IMR-90 (cell line): ENCODE results near the gene DNAJB8. TPM values are rescaled to one million over a fixed set of nuclear protein-coding genes. Genes with fewer than 3 reads are reported as not detected.

ENCODE experiments used
- ATAC-seq: fragments of 200-7000 bp; cut with Tn5 transposase; 2 replicates; pipeline ENCODE4 v1.9.1; 2020; ENCODE audit warnings: low read depth, mild to moderate bottlenecking, moderate library complexity
- BruUV-seq: library from RNA; stranded (reverse); fragments of 400-500 nt; replicated peaks from 2 replicates; lab custom pipeline; 2021; lab: Mats Ljungman, UMichigan
- CTCF ChIA-PET: fragments of 300-600 bp; formaldehyde crosslinking; extraction: SDS; loops from one replicate; lab custom pipeline; 2021; ENCODE audit warnings: antibody characterized with exemption; lab: Yijun Ruan, JAX
- POLR2A ChIA-PET: fragments of 300-600 bp; sonication (Branson Sonifier 250); formaldehyde crosslinking; loops from one replicate; lab custom pipeline; 2022; ENCODE audit warnings: antibody characterized with exemption; ENCODE audit not compliant: unreplicated experiment; lab: Charles Lee
- DNase-seq: peaks from one replicate; pipeline ENCODE4 v3.0.0; 2013
- H2AFZ ChIP-seq: replicated peaks from 2 replicates; pipeline ENCODE3; 2013; ENCODE audit warnings: low read length, mild to moderate bottlenecking; ENCODE audit not compliant: poor library complexity
- H2AK5ac ChIP-seq: 2 replicates; pipeline ENCODE4 v1.6.1; 2013; ENCODE audit warnings: low read depth, low read length, inconsistent platforms
- H2AK9ac ChIP-seq: replicated peaks from 2 replicates; pipeline ENCODE3; 2013; ENCODE audit warnings: mild to moderate bottlenecking, low read depth, low read length, moderate library complexity; ENCODE audit not compliant: poor library complexity
- H2BK120ac ChIP-seq: 2 replicates; pipeline ENCODE4 v1.6.1; 2013; ENCODE audit warnings: low read depth, low read length, inconsistent platforms
- H2BK15ac ChIP-seq: 3 replicates; pipeline ENCODE4 v1.6.1; 2013; ENCODE audit warnings: low read depth, low read length, inconsistent platforms
- H2BK20ac ChIP-seq: 2 replicates; pipeline ENCODE4 v1.6.1; 2013; ENCODE audit warnings: low read depth, mild to moderate bottlenecking, inconsistent platforms, low read length, moderate library complexity
- H2BK5ac ChIP-seq: 2 replicates; pipeline ENCODE4 v1.6.1; 2013; ENCODE audit warnings: mild to moderate bottlenecking, low read depth, low read length, inconsistent platforms; ENCODE audit not compliant: poor library complexity, severe bottlenecking
- H3K14ac ChIP-seq: replicated peaks from 2 replicates; pipeline ENCODE4 v1.6.1; 2013; ENCODE audit warnings: low read depth, low read length, inconsistent platforms
- H3K18ac ChIP-seq: 2 replicates; pipeline ENCODE4 v1.6.1; 2013; ENCODE audit warnings: low read depth, low read length, control low read depth
- H3K23ac ChIP-seq: 2 replicates; pipeline ENCODE4 v1.6.1; 2013; ENCODE audit warnings: low read depth, low read length, inconsistent platforms
- H3K27ac ChIP-seq: 2 replicates; pipeline ENCODE4 v1.5.1; 2013; ENCODE audit warnings: mild to moderate bottlenecking, control low read depth, low read length; ENCODE audit not compliant: insufficient read depth
- H3K27me3 ChIP-seq: 2 replicates; pipeline ENCODE4 v1.6.1; 2013; ENCODE audit warnings: low read length; ENCODE audit not compliant: control insufficient read depth, insufficient read depth
- H3K36me3 ChIP-seq: 2 replicates; pipeline ENCODE4 v1.6.1; 2013; ENCODE audit warnings: low read length, mixed read lengths; ENCODE audit not compliant: control insufficient read depth, insufficient read depth
- H3K4ac ChIP-seq: 2 replicates; pipeline ENCODE4 v1.6.1; 2013; ENCODE audit warnings: low read depth, low read length, inconsistent platforms
- H3K4me1 ChIP-seq: 2 replicates; pipeline ENCODE4 v1.6.1; 2013; ENCODE audit warnings: low read length, mixed read lengths; ENCODE audit not compliant: control insufficient read depth, insufficient read depth
- H3K4me2 ChIP-seq: 2 replicates; pipeline ENCODE4 v1.6.1; 2013; ENCODE audit warnings: low read depth, mild to moderate bottlenecking, control low read depth, low read length, moderate library complexity
- H3K4me3 ChIP-seq: 2 replicates; pipeline ENCODE4 v1.5.1; 2013; ENCODE audit warnings: low read depth, mild to moderate bottlenecking, control low read depth, low read length, moderate library complexity; ENCODE audit not compliant: insufficient read depth
- H3K56ac ChIP-seq: 2 replicates; pipeline ENCODE4 v1.6.1; 2013; ENCODE audit warnings: low read length, inconsistent platforms; ENCODE audit not compliant: insufficient read depth; ENCODE audit errors: extremely low read depth
- H3K79me1 ChIP-seq, 2 experiments: 2 replicates each; pipeline ENCODE4 v1.6.1; 2013; ENCODE audit warnings: low read length in 2 of 2, inconsistent platforms in 1 of 2, low read depth in 1 of 2
- H3K9ac ChIP-seq: 2 replicates; pipeline ENCODE4 v1.6.1; 2013; ENCODE audit warnings: low read depth, low read length, control low read depth
- H3K9me1 ChIP-seq: 2 replicates; pipeline ENCODE4 v1.6.1; 2013; ENCODE audit warnings: low read length, inconsistent platforms; ENCODE audit not compliant: insufficient read depth
- H3K9me3 ChIP-seq: 2 replicates; pipeline ENCODE4 v1.6.1; 2013; ENCODE audit warnings: low read length; ENCODE audit not compliant: control insufficient read depth, insufficient read depth
- H4K20me1 ChIP-seq: 2 replicates; pipeline ENCODE4 v1.6.1; 2013; ENCODE audit warnings: low read length, inconsistent platforms; ENCODE audit not compliant: insufficient read depth
- H4K5ac ChIP-seq: 2 replicates; pipeline ENCODE4 v1.6.1; 2013; ENCODE audit warnings: mild to moderate bottlenecking, low read depth, low read length, control low read depth
- H4K8ac ChIP-seq, 2 experiments: 2 replicates each; pipeline ENCODE4 v1.6.1; 2013; ENCODE audit warnings: low read depth in 2 of 2, low read length in 2 of 2, control low read depth in 1 of 2, inconsistent platforms in 1 of 2
- H4K91ac ChIP-seq: 2 replicates; pipeline ENCODE4 v1.6.1; 2013; ENCODE audit warnings: low read depth, low read length, inconsistent platforms; ENCODE audit not compliant: insufficient read depth
- BHLHE40 ChIP-seq: fragments of 150-350 bp; IDR thresholded peaks from 2 replicates; pipeline ENCODE4 v1.6.1; 2016; ENCODE audit warnings: mild to moderate bottlenecking, low read depth, low read length
- CEBPB ChIP-seq: IDR thresholded peaks from 2 replicates; pipeline ENCODE4 v1.6.1; 2012; ENCODE audit warnings: low read depth, low read length, improper control_type of control experiment
- ELK1 ChIP-seq: fragments of 150-350 bp; IDR thresholded peaks from 2 replicates; pipeline ENCODE4 v1.6.1; 2016; ENCODE audit warnings: low read depth, mild to moderate bottlenecking, low read length, moderate library complexity, borderline replicate concordance
- MAZ ChIP-seq: IDR thresholded peaks from 2 replicates; pipeline ENCODE4 v1.6.1; 2012; ENCODE audit warnings: low read depth, mild to moderate bottlenecking, low read length, improper control_type of control experiment, moderate library complexity, borderline replicate concordance
- MXI1 ChIP-seq: IDR thresholded peaks from 2 replicates; pipeline ENCODE4 v1.6.1; 2012; ENCODE audit warnings: low read depth, mild to moderate bottlenecking, low read length, moderate library complexity, borderline replicate concordance
- POLR2A ChIP-seq: IDR thresholded peaks from 2 replicates; pipeline ENCODE4 v1.6.1; 2012; ENCODE audit warnings: mild to moderate bottlenecking, low read depth, low read length
- RAD21 ChIP-seq: IDR thresholded peaks from 2 replicates; pipeline ENCODE4 v1.6.1; 2012; ENCODE audit warnings: low read length, improper control_type of control experiment
- SMC3 ChIP-seq: fragments of 150-350 bp; IDR thresholded peaks from 2 replicates; pipeline ENCODE4 v1.6.1; 2016; ENCODE audit warnings: low read depth, mild to moderate bottlenecking, antibody characterized with exemption, low read length, moderate library complexity
- WGBS, 2 experiments: methylation state at CpG; one replicate each; pipeline versions ENCODE4 v1.1.5 to v1.1.7; 2013; ENCODE audit warnings: missing lambda C conversion rate in 2 of 2; ENCODE audit not compliant: insufficient read length in 1 of 2; ENCODE audit errors: extremely low coverage in 2 of 2; 5-methylcytosine and 5-hydroxymethylcytosine counted together
- dilution Hi-C: fragments of 300-500 bp; cut with HindIII; formaldehyde crosslinking; loops from one replicate; pipeline ENCODE4 v1.14.3; 2018; ENCODE audit warnings: low sequenced_read_pairs; ENCODE audit not compliant: unreplicated experiment
- in situ Hi-C: fragments of 300-500 bp; cut with MboI; formaldehyde crosslinking; loops from 3 replicates; pipeline ENCODE4 v1.14.3; 2019; ENCODE audit warnings: low sequenced_read_pairs, inconsistent platforms, mixed read lengths
- intact Hi-C: fragments of 100-400 bp; cut with micrococcal nuclease; formaldehyde crosslinking; loops from 2 replicates; pipeline ENCODE4 v1.10.0; 2022
- polyA plus RNA-seq, 3 experiments: library from polyadenylated mRNA; depleted of rRNA; stranded (reverse); fragments of >200 nt; gene quantifications; 2 replicates each; pipeline ENCODE4 v1.2.3, GENCODE V29; 2012; ENCODE audit warnings: low replicate concordance in 1 of 3
- total RNA-seq: library from RNA; depleted of rRNA; stranded (reverse); fragments of >200 nt; gene quantifications from 2 replicates; pipeline ENCODE4 v1.2.3, GENCODE V29; 2012

DNAJB8 gene
- total and polyA plus RNA-seq, 2 of the 4 experiments (the other 2 are of a cell fraction) = not detected

- ChIA-PET POLR2A (no interaction called here), CTCF (no interaction called here)
- Histone ChIP-seq H3K27me3 (peaks cover 44% of the 10 kb centered on the region), H3K9ac (no peak overlapping the region), H2AK9ac (no peak overlapping the region), H3K56ac (no peak overlapping the region), H3K4me1 (no peaks in the 10 kb centered on the region), H4K5ac (no peak overlapping the region), H3K4ac (no peak overlapping the region), H3K36me3 (no peaks in the 10 kb centered on the region), H3K27ac (no peak overlapping the region), H2BK15ac (no peak overlapping the region), H3K9me3 (no peaks in the 10 kb centered on the region), H2BK120ac (no peak overlapping the region), H3K18ac (no peak overlapping the region), H3K4me3 (no peak overlapping the region), H2BK5ac (peak overlapping the region; percentile 51), H3K9me1 (0 out of 2 replicates have a peak, but pooled peaks cover 4% of the 10 kb centered on the region), H3K4me2 (no peak overlapping the region), H4K91ac (no peak overlapping the region), H3K79me1 (no peaks in the 10 kb centered on the region), H2AK5ac (no peak overlapping the region), H2BK20ac (no peak overlapping the region), H4K20me1 (no peaks in the 10 kb centered on the region), H2AFZ (no peak overlapping the region), H3K23ac (no peak overlapping the region), H3K14ac (no peak overlapping the region), H4K8ac (no peak overlapping the region)
- no peak for TF ChIP-seq MAZ
- TF ChIP-seq MXI1 = no peak
- no peak for TF ChIP-seq RAD21
- no peak for TF ChIP-seq BHLHE40
- TF ChIP-seq CEBPB = no peak
- TF ChIP-seq ELK1 = no peak
- no peak for TF ChIP-seq POLR2A
- no peak for TF ChIP-seq SMC3
- no TSS peak for BruUV-seq
- in situ Hi-C loops (no loop called here), dilution Hi-C loops (no loop called here), intact Hi-C loops (no loop called here)
- no peak for DNase-seq
- no peak for ATAC-seq
- WGBS, 2 experiments = 44% methylated on average over 1 of the region's 1 CpG; no CpG with 5 or more reads in 1 of the 2 experiments
Measured at GRCh38 chr3:128445357-128445756, 21.3 kb downstream of the DNAJB8 start.
